K562 (cell line): ENCODE data around the gene PRKG1. TPM values are rescaled to one million over a fixed set of nuclear protein-coding genes. Genes with fewer than 3 reads are reported as not detected.

ENCODE experiments used
- ATAC-seq: fragments of 200-7000 bp; cut with Tn5 transposase; 3 replicates; pipeline ENCODE4 v1.9.1; 2020; ENCODE audit warnings: moderate library complexity
- BruUV-seq: library from RNA; stranded (reverse); fragments of 400-500 nt; replicated peaks from 2 replicates; lab custom pipeline; 2021; lab: Mats Ljungman, UMichigan
- CTCF ChIA-PET: fragments of 300-600 bp; formaldehyde crosslinking; extraction: SDS; loops from one replicate; lab custom pipeline; 2021; ENCODE audit warnings: low intra/inter-chr PET ratio; lab: Yijun Ruan, JAX
- POLR2A ChIA-PET: fragments of 300-600, 350-650 bp; sonication (Branson Sonifier 250); formaldehyde crosslinking; extraction: SDS; loops from one replicate; lab custom pipeline; 2021; ENCODE audit warnings: antibody characterized with exemption, inconsistent platforms; lab: Yijun Ruan, JAX
- DNase-seq, 4 experiments: peaks; one replicate each; pipeline versions ENCODE4 v3.0.0 to v3.0.0-alpha.2; 2011 to 2018; ENCODE audit warnings: low spot score in 3 of 4, mixed read lengths in 3 of 4; ENCODE audit errors: extremely low read depth in 1 of 4
- FAIRE-seq: peaks from 2 replicates; lab custom pipeline; 2011; peaks lifted over from hg19 to GRCh38; lab: Jason Lieb, UNC
- H2AFZ ChIP-seq: 2 replicates; pipeline ENCODE4 v1.6.0; 2011; ENCODE audit warnings: low read depth, low read length, control low read depth, inconsistent platforms
- H3K27ac ChIP-seq: fragments of 200-600 bp; 3 replicates; pipeline ENCODE4 v1.8.0; 2011; ENCODE audit warnings: low read depth, mild to moderate bottlenecking, control low read depth, inconsistent platforms, low read length, moderate library complexity, mixed read lengths; ENCODE audit errors: extremely low read depth
- H3K27me3 ChIP-seq, 2 experiments: fragments of 300-600 bp in 1 of 2; 2 replicates in 1 of 2; 3 replicates in 1 of 2; pipeline versions ENCODE4 v1.6.0 to v1.8.0; 2011; ENCODE audit warnings: inconsistent platforms in 2 of 2, low read length in 2 of 2, mild to moderate bottlenecking in 1 of 2, mixed read lengths in 1 of 2, moderate library complexity in 1 of 2; ENCODE audit not compliant: control insufficient read depth in 2 of 2, insufficient read depth in 2 of 2
- H3K36me3 ChIP-seq: fragments of 300-600 bp; 3 replicates; pipeline ENCODE4 v1.8.0; 2011; ENCODE audit warnings: mild to moderate bottlenecking, low read length, inconsistent platforms; ENCODE audit not compliant: control insufficient read depth, insufficient read depth
- H3K4me1 ChIP-seq, 2 experiments: fragments of 200-600 bp in 1 of 2; replicated peaks in 1 of 2; 2 replicates in 1 of 2; 3 replicates in 1 of 2; pipeline versions ENCODE4 v1.5.1 to v1.8.0; 2011; ENCODE audit warnings: inconsistent platforms in 2 of 2, low read length in 2 of 2, mild to moderate bottlenecking in 1 of 2, mixed read lengths in 1 of 2, moderate library complexity in 1 of 2; ENCODE audit not compliant: control insufficient read depth in 2 of 2, insufficient read depth in 2 of 2
- H3K4me2 ChIP-seq: 2 replicates; pipeline ENCODE4 v1.6.1; 2011; ENCODE audit warnings: low read length, control low read depth, inconsistent platforms, mixed read lengths; ENCODE audit not compliant: insufficient read depth
- H3K4me3 ChIP-seq: fragments of 200-600 bp; sonication (generic), shearing (Covaris generic); 2 replicates; pipeline ENCODE4 v1.5.1; 2016; ENCODE audit warnings: control low read depth, inconsistent platforms
- H3K79me2 ChIP-seq: fragments of 200-600 bp; 3 replicates; pipeline ENCODE4 v1.8.0; 2011; ENCODE audit warnings: low read length, inconsistent platforms; ENCODE audit not compliant: control insufficient read depth, insufficient read depth
- H3K9ac ChIP-seq, 2 experiments: 2 replicates each; pipeline versions ENCODE4 v1.6.0 to v1.6.1; 2011; ENCODE audit warnings: low read depth in 2 of 2, low read length in 2 of 2, control low read depth in 1 of 2, inconsistent platforms in 1 of 2, mild to moderate bottlenecking in 1 of 2, mixed read lengths in 1 of 2; ENCODE audit not compliant: insufficient read depth in 1 of 2
- H3K9me1 ChIP-seq: one replicate; pipeline ENCODE4 v1.6.0; 2011; ENCODE audit warnings: inconsistent platforms, mild to moderate bottlenecking, low read length, moderate library complexity; ENCODE audit not compliant: control insufficient read depth, insufficient read depth
- H3K9me3 ChIP-seq: replicated peaks from 2 replicates; pipeline ENCODE4 v1.5.1; 2011; ENCODE audit warnings: low read depth, low read length, inconsistent platforms; ENCODE audit not compliant: control insufficient read depth, insufficient read depth
- H4K20me1 ChIP-seq: replicated peaks from 2 replicates; pipeline ENCODE4 v1.6.1; 2011; ENCODE audit warnings: low read length, inconsistent platforms, mixed read lengths; ENCODE audit not compliant: control insufficient read depth, insufficient read depth
- ADNP ChIP-seq: fragments of 200-800 bp; sonication (Bioruptor generic); IDR thresholded peaks from 2 replicates; pipeline ENCODE4 v1.6.1; 2016; ENCODE audit warnings: missing genetic modification characterization, missing compliant biosample characterization
- E2F3 ChIP-seq: fragments of 250-450 bp; sonication (Bioruptor Pico); IDR thresholded peaks from 2 replicates; pipeline ENCODE4 v1.4.0; 2020; ENCODE audit warnings: mild to moderate bottlenecking
- ELF4 ChIP-seq: fragments of 450-650 bp; formaldehyde crosslinking; IDR thresholded peaks from 2 replicates; pipeline ENCODE4 v1.4.0; 2022; ENCODE audit warnings: missing genetic modification characterization
- ELK3 ChIP-seq: fragments of 450-650 bp; formaldehyde crosslinking; IDR thresholded peaks from 2 replicates; pipeline ENCODE4 v1.4.0; 2020; ENCODE audit warnings: mild to moderate bottlenecking
- ESRRB ChIP-seq: fragments of 250-450 bp; sonication (Bioruptor Pico); IDR thresholded peaks from 2 replicates; pipeline ENCODE4 v1.5.0; 2020; ENCODE audit warnings: mild to moderate bottlenecking, moderate library complexity, borderline replicate concordance
- ETS2 ChIP-seq: IDR thresholded peaks from 2 replicates; pipeline ENCODE4 v1.6.1; 2016; ENCODE audit warnings: borderline replicate concordance, missing genetic modification characterization, mild to moderate bottlenecking, moderate library complexity, missing compliant biosample characterization; ENCODE audit not compliant: poor library complexity, severe bottlenecking
- FOXM1 ChIP-seq, 2 experiments: fragments of 450-650 bp in 1 of 2; sonication (generic) in 1 of 2; formaldehyde crosslinking in 1 of 2; IDR thresholded peaks; 2 replicates each; pipeline versions ENCODE4 v1.6.1 to v1.9.0; 2017 to 2022; ENCODE audit warnings: low read depth in 2 of 2, mild to moderate bottlenecking in 2 of 2, missing genetic modification reagents in 1 of 2, moderate library complexity in 1 of 2
- GABPA ChIP-seq: fragments of 200-800 bp; sonication (Bioruptor generic); conservative IDR thresholded peaks from 2 replicates; pipeline ENCODE4 v1.6.1; 2016; ENCODE audit warnings: low read depth, missing genetic modification characterization, missing compliant biosample characterization
- GABPB1 ChIP-seq: sonication (generic); formaldehyde crosslinking; IDR thresholded peaks from 2 replicates; pipeline ENCODE4 v1.8.0; 2022; ENCODE audit warnings: mild to moderate bottlenecking, missing genetic modification reagents
- MYBL2 ChIP-seq, 2 experiments: fragments of 450-650 bp in 1 of 2; sonication (generic) in 1 of 2; formaldehyde crosslinking in 1 of 2; IDR thresholded peaks; 2 replicates each; pipeline versions ENCODE4 v1.6.1 to v1.8.1; 2017 to 2022; ENCODE audit warnings: borderline replicate concordance in 1 of 2, inconsistent platforms in 1 of 2, low read depth in 1 of 2, mild to moderate bottlenecking in 1 of 2, missing genetic modification reagents in 1 of 2, moderate library complexity in 1 of 2
- PTRF ChIP-seq: fragments of 450-650 bp; IDR thresholded peaks from 2 replicates; pipeline ENCODE4 v1.6.1; 2016; ENCODE audit warnings: mild to moderate bottlenecking, missing genetic modification characterization, missing compliant biosample characterization
- SMARCB1 ChIP-seq: IDR thresholded peaks from 2 replicates; pipeline ENCODE4 v1.6.1; 2011; ENCODE audit warnings: improper control_type of control experiment, low read depth; ENCODE audit not compliant: insufficient read length
- SRSF1 ChIP-seq: fragments of 200-400 bp; formaldehyde crosslinking; IDR thresholded peaks from 2 replicates; pipeline ENCODE4 v1.6.1; 2017; ENCODE audit warnings: mild to moderate bottlenecking, low read depth, low read length, moderate library complexity
- USF2 ChIP-seq: sonication (generic); formaldehyde crosslinking; IDR thresholded peaks from 2 replicates; pipeline ENCODE4 v1.5.0; 2020; ENCODE audit warnings: missing genetic modification reagents
- ZFP1 ChIP-seq: fragments of 450-650 bp; formaldehyde crosslinking; IDR thresholded peaks from 2 replicates; pipeline ENCODE4 v1.4.0; 2020; ENCODE audit warnings: mild to moderate bottlenecking, mixed read lengths
- ZZZ3 ChIP-seq: fragments of 450-650 bp; IDR thresholded peaks from 2 replicates; pipeline ENCODE4 v1.6.1; 2016; ENCODE audit warnings: antibody characterized with exemption, mild to moderate bottlenecking, moderate library complexity
- WGBS: fragments of 100-300 bp; shearing (Covaris generic); methylation state at CpG from one replicate; pipeline ENCODE4 v1.1.6; 2016; ENCODE audit warnings: low coverage, mixed read lengths; ENCODE audit not compliant: insufficient coverage; ENCODE audit errors: missing lambda C conversion rate; 5-methylcytosine and 5-hydroxymethylcytosine counted together
- in situ Hi-C: fragments of 300-500 bp; cut with MboI; formaldehyde crosslinking; loops from 4 replicates; pipeline ENCODE4 v1.15.0; 2018; ENCODE audit warnings: inconsistent platforms, mixed read lengths
- intact Hi-C: fragments of 100-400 bp; cut with micrococcal nuclease; formaldehyde crosslinking; loops from 2 replicates; pipeline ENCODE4 v1.14.2; 2022
- polyA plus RNA-seq, 8 experiments: library from polyadenylated mRNA; depleted of rRNA in 4 of 8; stranded (reverse) in 5 of 8; unstranded in 3 of 8; fragments of >200 nt; fragmentation: Nextera tagmentation in 2 of 8; fragmentation: Illumina TruSeq in 1 of 8; extraction: Ambion mirVana in 2 of 8; extraction: Trizol in 1 of 8; gene quantifications; 2 replicates each; pipeline versions ENCODE4 v1.2.1 to v1.2.3, GENCODE V29; 2011 to 2014; ENCODE audit warnings: inconsistent platforms in 1 of 8, missing spikeins in 1 of 8
- total RNA-seq, 7 experiments: library from RNA; depleted of rRNA in 6 of 7; stranded (reverse); fragments of >200 nt in 6 of 7; fragmentation: Illumina TruSeq in 2 of 7; extraction: Trizol in 2 of 7; gene quantifications; 2 replicates each; pipeline versions ENCODE4 v1.2.1 to v1.2.3, GENCODE V29; 2011 to 2021; ENCODE audit warnings: low replicate concordance in 1 of 7

Gene PRKG1
- total and polyA plus RNA-seq, 9 of the 15 experiments (the other 6 are each of a cell fraction or from before 2014, with no cell fraction given): 0.22 TPM; not detected in 8

GRCh38 chr10:51204066-51204465, 129.8 kb downstream of the PRKG1 start:
- H3K4me1 ChIP-seq: no peaks in the 10 kb centered on the region
- H2AFZ ChIP-seq: no peak overlapping the region
- no peaks in the 10 kb centered on the region for H3K9me1 ChIP-seq
- CTCF ChIA-PET: no interaction called here
- BruUV-seq: no TSS peak
- intact Hi-C loops (no loop called here), in situ Hi-C loops (no loop called here)
- H3K4me3 ChIP-seq: no peak overlapping the region
- no peaks in the 10 kb centered on the region for H3K9me3 ChIP-seq
- H3K27ac ChIP-seq: no peak overlapping the region
- DNase-seq: no peak
- H3K9ac ChIP-seq: no peak overlapping the region
- 0% methylated on average over 2 of the region's 2 CpGs for WGBS
- H4K20me1 ChIP-seq: no peaks in the 10 kb centered on the region
- POLR2A ChIA-PET: no interaction called here
- FAIRE-seq: no peak
- ATAC-seq: no peak
- H3K36me3 ChIP-seq: no peaks in the 10 kb centered on the region
- no peaks in the 10 kb centered on the region for H3K79me2 ChIP-seq
- TF ChIP-seq ESRRB (CRISPR knock-in tag) (no peak), ELK3 (CRISPR knock-in tag) (no peak), SRSF1 (no peak), GABPB1 (no peak), SMARCB1 (no peak), ADNP (tag) (no peak), ZZZ3 (no peak), ETS2 (tag) (no peak), ELF4 (CRISPR knock-in tag) (no peak), PTRF (no peak), ZFP1 (no peak), GABPA (no peak), E2F3 (CRISPR knock-in tag) (no peak), FOXM1 (IDR thresholded peaks at IDR 0.05; ENCODE audit: low read depth) (no peak), FOXM1 (CRISPR knock-in tag; IDR thresholded peaks at IDR 0.05; ENCODE audit: low read depth) (no peak), MYBL2 (IDR thresholded peaks at IDR 0.05; ENCODE audit: low read depth) (no peak), MYBL2 (CRISPR knock-in tag; IDR thresholded peaks at IDR 0.05; ENCODE audit: borderline replicate concordance) (no peak), USF2 (CRISPR knock-in tag) (no peak)
- H3K4me2 ChIP-seq: no peak overlapping the region
- no peaks in the 10 kb centered on the region for H3K27me3 ChIP-seq
